Endothelial cell of umbilical vein (primary cell): ENCODE results near the gene UROC1. TPM values are rescaled to one million over a fixed set of nuclear protein-coding genes. Genes with fewer than 3 reads are reported as not detected.

Source experiments
- BruUV-seq: library from RNA; stranded (reverse); fragments of 400-500 nt; replicated peaks from 2 replicates; lab custom pipeline; 2021; lab: Mats Ljungman, UMichigan
- CTCF ChIA-PET: fragments of 300-600, 350-600 bp; sonication (Branson Sonifier 250); formaldehyde crosslinking; loops from one replicate; lab custom pipeline; 2021; ENCODE audit warnings: antibody characterized with exemption, inconsistent platforms; lab: Charles Lee
- POLR2A ChIA-PET: fragments of 300-600, 350-600 bp; sonication (Branson Sonifier 250); formaldehyde crosslinking; loops from one replicate; lab custom pipeline; 2021; ENCODE audit warnings: antibody characterized with exemption, inconsistent platforms; lab: Charles Lee
- DNase-seq: peaks from one replicate; pipeline ENCODE4 v3.0.0-alpha.2; 2011; ENCODE audit warnings: low read depth, low spot score
- FAIRE-seq: peaks from 2 replicates; lab custom pipeline; 2011; peaks lifted over from hg19 to GRCh38; lab: Jason Lieb, UNC
- H2AFZ ChIP-seq: 2 replicates; pipeline ENCODE4 v1.6.0; 2012; ENCODE audit warnings: low read depth, low read length, control low read depth, inconsistent platforms
- H3K27ac ChIP-seq: 2 replicates; pipeline ENCODE4 v1.5.1; 2011; ENCODE audit warnings: low read depth, mild to moderate bottlenecking, control low read depth, low read length, moderate library complexity; ENCODE audit not compliant: insufficient read depth
- H3K27me3 ChIP-seq, 2 experiments: 2 replicates each; pipeline versions ENCODE4 v1.6.0 to v1.6.1; 2011; ENCODE audit warnings: low read length in 2 of 2, mixed read lengths in 1 of 2; ENCODE audit not compliant: control insufficient read depth in 2 of 2, insufficient read depth in 2 of 2
- H3K36me3 ChIP-seq, 2 experiments: 2 replicates in 1 of 2; 3 replicates in 1 of 2; pipeline ENCODE4 v1.5.1; 2011; ENCODE audit warnings: low read length in 2 of 2, mild to moderate bottlenecking in 1 of 2, moderate library complexity in 1 of 2; ENCODE audit not compliant: control insufficient read depth in 2 of 2, insufficient read depth in 2 of 2; ENCODE audit errors: extremely low read depth in 1 of 2
- H3K4me1 ChIP-seq: 3 replicates; pipeline ENCODE4 v1.5.1; 2011; ENCODE audit warnings: mild to moderate bottlenecking, low read length; ENCODE audit not compliant: control insufficient read depth, insufficient read depth; ENCODE audit errors: extremely low read depth
- H3K4me2 ChIP-seq: 2 replicates; pipeline ENCODE4 v1.6.1; 2011; ENCODE audit warnings: low read length, control low read depth, mixed read lengths; ENCODE audit not compliant: insufficient read depth
- H3K4me3 ChIP-seq, 3 experiments: fragments of 200-600 bp in 1 of 3; sonication (generic), shearing (Covaris generic) in 1 of 3; replicated peaks in 1 of 3; 2 replicates each; pipeline ENCODE4 v1.5.1; 2011 to 2016; ENCODE audit warnings: control low read depth in 3 of 3, low read length in 3 of 3, mild to moderate bottlenecking in 2 of 3, inconsistent platforms in 1 of 3, low read depth in 1 of 3, moderate library complexity in 1 of 3; ENCODE audit not compliant: insufficient read depth in 1 of 3
- H3K79me2 ChIP-seq: 2 replicates; pipeline ENCODE4 v1.6.0; 2012; ENCODE audit warnings: low read length, inconsistent platforms; ENCODE audit not compliant: control insufficient read depth, insufficient read depth
- H3K9ac ChIP-seq: replicated peaks from 2 replicates; pipeline ENCODE3; 2011; ENCODE audit warnings: low read length, control low read depth; ENCODE audit not compliant: insufficient read depth; ENCODE audit errors: extremely low read depth
- H3K9me1 ChIP-seq: replicated peaks from 3 replicates; pipeline ENCODE4 v1.6.0; 2011; ENCODE audit warnings: mild to moderate bottlenecking, low read length; ENCODE audit not compliant: control insufficient read depth, insufficient read depth; ENCODE audit errors: extremely low read depth
- H3K9me3 ChIP-seq: replicated peaks from 2 replicates; pipeline ENCODE4 v1.5.1; 2012; ENCODE audit warnings: low read length, inconsistent platforms; ENCODE audit not compliant: control insufficient read depth, insufficient read depth
- H4K20me1 ChIP-seq: replicated peaks from 2 replicates; pipeline ENCODE3; 2011; ENCODE audit warnings: mild to moderate bottlenecking, low read length; ENCODE audit not compliant: control insufficient read depth, insufficient read depth; ENCODE audit errors: extremely low read depth
- CTCF ChIP-seq, 2 donors: IDR thresholded peaks; 1 replicate in 1 of 2; 2 replicates in 1 of 2; pipeline ENCODE4 v1.5.1; 2011; ENCODE audit warnings: low read length in 2 of 2, mild to moderate bottlenecking in 2 of 2, moderate library complexity in 2 of 2, control low read depth in 1 of 2, inconsistent platforms in 1 of 2, low read depth in 1 of 2; ENCODE audit not compliant: insufficient read depth in 1 of 2; ENCODE audit errors: extremely low read depth in 1 of 2
- EZH2 ChIP-seq: IDR thresholded peaks from 2 replicates; pipeline ENCODE4 v1.6.1; 2012; ENCODE audit warnings: borderline replicate concordance, low read depth, mild to moderate bottlenecking, moderate library complexity, low read length, inconsistent platforms; ENCODE audit not compliant: severe bottlenecking
- FOS ChIP-seq: IDR thresholded peaks from 2 replicates; pipeline ENCODE4 v1.6.1; 2011; ENCODE audit warnings: mild to moderate bottlenecking, low read length, moderate library complexity, borderline replicate concordance; ENCODE audit not compliant: insufficient read depth
- GATA2 ChIP-seq: IDR thresholded peaks from 2 replicates; pipeline ENCODE4 v1.7.0; 2011; ENCODE audit warnings: low read depth, mild to moderate bottlenecking, moderate library complexity, mixed read lengths, low read length; ENCODE audit not compliant: insufficient read length, insufficient read depth
- JUN ChIP-seq: IDR thresholded peaks from 2 replicates; pipeline ENCODE4 v1.6.1; 2011; ENCODE audit warnings: borderline replicate concordance, low read depth; ENCODE audit not compliant: insufficient read length, insufficient read depth
- MAX ChIP-seq: IDR thresholded peaks from 2 replicates; pipeline ENCODE4 v1.6.1; 2011; ENCODE audit not compliant: insufficient read depth, insufficient read length
- MYC ChIP-seq: IDR thresholded peaks from one replicate; pipeline ENCODE4 v1.6.1; 2011; ENCODE audit warnings: mild to moderate bottlenecking, low read depth, low read length
- POLR2A ChIP-seq: IDR thresholded peaks from 2 replicates; pipeline ENCODE4 v1.6.1; 2012; ENCODE audit warnings: low read depth, mild to moderate bottlenecking, control low read depth, low read length
- POLR2AphosphoS5 ChIP-seq: IDR thresholded peaks from 2 replicates; pipeline ENCODE4 v1.6.1; 2012; ENCODE audit warnings: low read depth, mild to moderate bottlenecking, control low read depth, low read length, moderate library complexity; ENCODE audit not compliant: insufficient read depth
- dilution Hi-C: fragments of 300-500 bp; cut with MboI; formaldehyde crosslinking; loops from one replicate; pipeline ENCODE4 v1.15.0; 2019; ENCODE audit warnings: low sequenced_read_pairs; ENCODE audit not compliant: extremely low pct_ligation_motif_present
- intact Hi-C: fragments of 100-400 bp; cut with micrococcal nuclease; formaldehyde crosslinking; loops from one replicate; pipeline ENCODE4 v1.10.0; 2022
- polyA plus RNA-seq, 4 experiments: library from polyadenylated mRNA; depleted of rRNA in 3 of 4; stranded (reverse) in 3 of 4; unstranded in 1 of 4; fragments of >200 nt; gene quantifications; 2 replicates each; pipeline versions ENCODE4 v1.2.1 to v1.2.3, GENCODE V29; 2011 to 2012; ENCODE audit warnings: missing spikeins in 1 of 4
- total RNA-seq: library from RNA; stranded (reverse); gene quantifications from 2 replicates; pipeline ENCODE4 v1.2.3, GENCODE V29; 2021

UROC1 gene
- total and polyA plus RNA-seq, 2 donors (not counting 3 experiments of a cell fraction or from before 2014, with no cell fraction given) = not detected

- ChIA-PET CTCF (interaction anchor here (0.6 kb wide), 1 partner anchor 25 kb away, joined by 7 read pairs; no protein-coding TSS in a partner anchor), POLR2A (no interaction called here)
- no peaks in the 10 kb centered on the region for H3K4me1 ChIP-seq
- H4K20me1 ChIP-seq = no peaks in the 10 kb centered on the region
- intact Hi-C loops = no loop called here
- FAIRE-seq = no peak
- no peak overlapping the region for H2AFZ ChIP-seq
- no peaks in the 10 kb centered on the region for H3K9me3 ChIP-seq
- no peak overlapping the region for H3K4me2 ChIP-seq
- TF ChIP-seq GATA2 (no peak), MAX (no peak), MYC (no peak), EZH2 (no peak), FOS (no peak), POLR2A (no peak), CTCF (IDR thresholded peaks at IDR 0.05; ENCODE audit: extremely low read depth in 1 of 2, insufficient read depth in 1 of 2, low read depth in 1 of 2, low read length in 2 of 2) (no peak), JUN (no peak), POLR2AphosphoS5 (no peak)
- dilution Hi-C loops = no loop called here
- no peak overlapping the region for H3K4me3 ChIP-seq
- H3K9ac ChIP-seq = no peak overlapping the region
- no peak for DNase-seq
- H3K27me3 ChIP-seq = no peaks in the 10 kb centered on the region
- H3K9me1 ChIP-seq = no peaks in the 10 kb centered on the region
- peaks cover 0 to 3% of the 10 kb centered on the region in 2 experiments for H3K36me3 ChIP-seq
- H3K79me2 ChIP-seq = no peaks in the 10 kb centered on the region
- no TSS peak for BruUV-seq
- no peak overlapping the region for H3K27ac ChIP-seq
Observed at GRCh38 chr3:126435456-126436315, 81.9 kb downstream of the UROC1 start.
